NCI-H526 (cell line): ENCODE measurements around the gene CAMK4.
"Not testable (repeated sequence)": the region's sequence is repeated elsewhere in the genome, so short reads cannot be mapped to it uniquely, and the experiment has no call there.

Experiments
- DNase-seq, 2 experiments: peaks; one replicate each; lab custom pipeline; 2025; lab: John Stamatoyannopoulos, UW

CAMK4 gene

GRCh38 chr5:111256128-111256527 is 31.9 kb downstream of the CAMK4 start:
- no peak for DNase-seq

GRCh38 chr5:111257610-111258009 is 33.4 kb downstream of the CAMK4 start:
- not testable (repeated sequence) for DNase-seq

DNA sequence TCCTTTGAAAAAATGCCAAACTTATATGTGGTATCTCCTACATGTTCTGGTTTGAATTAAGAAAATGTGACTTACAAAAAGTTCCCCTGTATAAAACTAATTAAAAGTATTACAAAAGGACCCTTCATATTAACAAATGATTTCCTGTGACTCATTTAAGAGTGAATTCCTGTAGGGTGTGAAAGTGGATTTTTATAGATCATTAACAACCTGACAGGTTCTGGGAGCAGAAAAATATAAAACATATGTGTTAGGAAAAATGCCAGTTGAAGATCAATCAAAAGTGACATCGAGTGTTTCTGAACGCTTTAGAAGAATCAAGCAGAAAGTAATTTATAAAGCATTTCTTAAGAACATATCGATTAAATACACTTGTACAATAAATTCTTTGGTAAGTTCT is 35.5 kb downstream of the CAMK4 start:
- DNase-seq, result no peak

GRCh38 chr5:111261610-111262009 is 37.4 kb downstream of the CAMK4 start:
- DNase-seq, result no peak

DNA sequence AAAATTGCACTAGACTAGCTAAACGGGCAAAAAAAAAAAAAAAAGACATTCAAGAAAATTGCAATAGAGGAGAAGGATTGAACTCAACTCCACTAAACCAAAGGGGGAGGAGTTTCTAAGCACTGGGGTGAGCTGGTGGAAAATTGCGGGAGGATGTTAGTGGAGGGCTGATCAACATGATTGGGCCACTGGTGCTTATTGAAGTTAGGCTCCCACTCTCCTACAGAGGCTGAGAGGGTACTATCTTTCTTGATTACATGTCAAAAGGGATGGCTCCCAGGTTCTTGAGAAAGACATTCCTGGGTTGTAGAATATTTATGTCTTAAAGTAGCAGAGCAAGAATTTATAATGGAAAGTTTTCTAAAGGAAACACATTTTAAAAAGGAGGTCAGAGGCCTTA is 38.0 kb downstream of the CAMK4 start:
- DNase-seq, result no peak

GRCh38 chr5:111262815-111263214 is 38.6 kb downstream of the CAMK4 start:
- no peak for DNase-seq

DNA sequence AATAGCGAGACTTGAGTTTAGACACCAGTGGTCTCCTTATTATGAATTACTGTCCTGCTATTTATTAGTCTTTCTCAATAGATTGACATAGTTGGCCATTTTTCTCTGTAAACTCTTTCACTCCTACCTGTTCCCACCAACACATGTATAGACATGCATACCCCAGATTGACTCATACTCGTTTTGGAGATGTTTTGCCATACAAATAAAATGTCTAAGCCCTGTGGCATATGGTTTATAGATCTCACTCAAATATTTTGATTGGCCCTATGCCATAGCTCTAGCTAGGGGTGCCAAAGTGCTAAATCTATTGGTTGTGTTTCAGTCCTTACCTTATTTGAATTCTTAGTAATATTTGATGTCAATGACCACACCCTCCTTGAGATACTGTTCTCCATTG is 42.3 kb downstream of the CAMK4 start:
- DNase-seq, result no peak

- DNase-seq, result no peak
Measured at GRCh38 chr5:111268300-111268699, 44.1 kb downstream of the CAMK4 start.

DNA sequence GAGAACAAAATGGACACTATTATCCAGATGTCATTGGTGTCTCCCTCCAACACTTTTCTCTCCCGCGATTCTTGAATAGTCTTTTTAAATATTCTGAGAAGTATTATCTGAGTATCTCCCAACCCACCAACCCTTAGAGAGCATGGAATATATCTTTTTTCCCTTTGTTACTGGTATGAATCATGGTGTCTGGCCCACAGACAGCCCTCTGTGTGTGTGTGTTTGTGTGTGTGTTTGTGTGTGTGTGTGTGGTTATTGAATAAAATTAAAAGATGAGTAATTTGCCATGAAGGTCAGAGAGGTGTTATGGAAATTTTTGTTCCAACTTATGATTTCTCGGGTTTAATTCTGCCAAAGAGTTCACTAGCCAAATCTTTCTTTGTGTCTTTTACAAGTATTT is 47.7 kb downstream of the CAMK4 start:
- DNase-seq, result no peak

DNA sequence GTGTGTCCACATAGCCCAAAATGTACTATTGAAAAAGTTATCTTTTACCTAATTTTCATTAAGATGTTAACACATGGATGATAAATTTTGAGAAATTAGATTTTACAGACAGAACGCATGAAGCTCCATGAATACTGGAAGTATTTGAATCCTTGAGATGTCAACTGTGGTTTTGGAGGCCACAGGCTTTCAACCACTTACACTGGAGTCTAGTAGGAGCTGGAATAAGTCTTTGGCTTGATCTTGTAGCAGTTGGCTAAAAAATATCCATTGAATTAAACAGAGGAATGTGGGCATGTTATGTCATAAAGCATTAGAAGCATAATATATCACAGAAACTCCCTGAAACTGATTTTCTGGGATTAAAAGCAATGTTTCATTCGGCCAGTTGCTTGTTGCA is 52.9 kb downstream of the CAMK4 start:
- no peak for DNase-seq

DNA sequence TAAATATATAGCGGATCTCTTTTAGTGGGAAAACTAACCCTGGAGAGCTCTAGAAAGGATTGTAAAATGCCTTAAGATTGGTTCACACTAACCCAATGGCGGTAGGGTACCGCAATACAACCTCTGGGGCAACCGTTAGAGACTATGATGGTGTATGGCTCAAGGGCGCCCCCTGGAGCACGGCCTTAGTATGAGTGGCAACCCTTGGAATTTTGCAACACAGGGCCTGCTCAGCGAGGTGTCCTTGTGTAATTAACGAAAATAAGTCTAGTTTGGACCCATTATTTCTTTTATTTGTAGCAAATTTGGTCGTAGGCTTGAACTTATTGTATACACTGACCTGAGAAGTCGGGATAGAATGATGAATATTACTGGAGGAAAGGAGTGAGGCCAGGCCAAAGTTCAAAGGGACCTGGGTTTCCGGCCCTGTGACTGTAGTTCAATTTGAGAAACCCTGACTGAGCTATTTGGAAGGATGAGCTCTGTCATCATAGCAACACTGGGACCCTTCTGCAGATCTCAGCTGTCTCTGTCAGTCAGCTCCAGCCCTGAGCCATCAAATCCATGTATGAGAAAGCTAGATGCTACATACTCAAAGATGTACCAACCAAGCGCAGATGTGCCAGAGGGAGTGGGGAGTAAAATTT is 54.8 kb downstream of the CAMK4 start:
- peak; percentile 2 to 56 for DNase-seq

DNA sequence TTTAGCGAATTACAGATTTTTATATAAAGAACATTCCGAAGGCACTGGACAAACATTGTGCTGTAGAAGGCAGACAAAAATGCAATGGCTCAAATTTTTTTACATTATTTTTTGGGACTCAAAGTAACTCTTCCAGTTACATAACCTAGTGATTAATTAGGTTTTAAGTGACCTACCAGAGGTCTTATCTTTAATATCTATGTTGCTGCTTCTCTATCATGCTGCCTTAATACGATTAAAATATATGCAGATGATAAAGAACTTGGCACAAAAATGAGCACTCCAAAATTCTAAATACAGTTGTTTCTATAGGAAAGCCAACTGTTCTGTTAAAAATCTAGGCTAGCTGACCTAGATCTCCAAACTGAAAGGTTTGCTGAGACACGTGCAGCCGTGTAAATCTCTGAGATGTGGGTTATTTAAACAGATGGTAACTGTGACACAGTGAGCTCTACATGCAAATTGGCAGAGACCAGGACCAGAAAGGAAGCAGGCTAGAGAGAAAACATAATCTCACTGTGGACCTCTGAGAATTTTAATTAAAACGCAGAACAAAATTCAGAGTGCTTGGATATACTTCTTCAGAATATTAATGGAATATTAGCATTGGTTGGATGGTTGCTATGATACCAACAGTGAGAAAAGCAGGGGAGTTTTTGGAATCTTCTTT is 56.2 kb downstream of the CAMK4 start:
- peak in 1 of 2 experiments; percentile 28 for DNase-seq

GRCh38 chr5:111282798-111283197 is 58.6 kb downstream of the CAMK4 start:
- DNase-seq, result no peak

DNA sequence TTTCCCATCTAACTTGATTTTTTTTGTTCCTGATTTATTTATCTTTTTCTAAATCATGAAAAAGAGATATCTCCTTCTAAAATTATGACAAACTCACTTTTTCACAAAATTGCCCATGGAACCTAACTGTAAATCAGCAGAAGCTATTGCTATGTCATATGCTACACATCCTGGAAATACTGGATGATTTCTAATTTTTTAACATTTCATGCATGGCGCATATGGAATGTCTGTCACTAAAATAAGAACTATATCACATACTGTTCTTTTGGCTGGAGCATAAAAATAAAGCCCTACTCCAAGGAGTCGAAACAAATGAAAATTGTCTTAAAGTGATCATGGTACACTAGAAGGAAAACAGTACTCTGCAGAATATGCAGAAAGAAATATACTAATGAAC is 60.6 kb downstream of the CAMK4 start:
- no peak for DNase-seq

DNA sequence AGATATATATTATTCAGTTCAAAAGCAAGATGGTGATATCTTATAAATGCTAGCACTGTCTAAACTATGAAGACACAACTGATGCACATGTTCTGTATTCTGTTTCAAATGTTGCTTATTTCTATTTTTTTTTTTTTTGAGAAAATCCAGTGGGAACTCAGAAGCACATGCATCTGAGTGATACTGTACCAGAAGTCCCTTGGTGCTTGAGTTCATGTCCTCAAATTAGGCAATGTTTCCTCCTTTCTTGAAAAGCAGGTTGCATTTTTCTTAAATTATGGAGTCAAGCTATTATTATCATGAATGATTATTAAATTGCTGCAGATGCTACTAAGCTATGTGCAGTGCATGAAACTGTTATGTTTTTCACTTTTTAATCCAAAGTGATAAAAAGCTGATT is 70.4 kb downstream of the CAMK4 start:
- DNase-seq, result no peak

DNA sequence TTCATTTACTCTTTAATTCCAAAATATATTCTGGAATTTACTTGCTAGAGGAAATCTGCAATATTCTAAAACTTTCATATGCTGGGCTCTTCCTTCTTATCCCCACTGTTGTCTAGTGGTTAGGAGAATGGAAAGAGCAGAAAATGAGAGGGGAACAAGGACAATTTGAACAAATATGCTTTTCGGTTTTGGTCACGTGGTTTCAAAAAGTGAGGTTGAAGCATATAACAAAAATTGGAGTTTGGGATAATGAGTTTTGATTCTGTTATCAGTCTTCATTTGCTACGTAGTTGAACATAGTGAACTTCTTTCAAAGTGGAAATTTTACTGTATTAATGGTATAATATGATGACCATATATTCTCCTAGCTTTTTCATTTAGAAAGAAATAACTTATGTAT is 71.5 kb downstream of the CAMK4 start:
- no peak for DNase-seq

DNA sequence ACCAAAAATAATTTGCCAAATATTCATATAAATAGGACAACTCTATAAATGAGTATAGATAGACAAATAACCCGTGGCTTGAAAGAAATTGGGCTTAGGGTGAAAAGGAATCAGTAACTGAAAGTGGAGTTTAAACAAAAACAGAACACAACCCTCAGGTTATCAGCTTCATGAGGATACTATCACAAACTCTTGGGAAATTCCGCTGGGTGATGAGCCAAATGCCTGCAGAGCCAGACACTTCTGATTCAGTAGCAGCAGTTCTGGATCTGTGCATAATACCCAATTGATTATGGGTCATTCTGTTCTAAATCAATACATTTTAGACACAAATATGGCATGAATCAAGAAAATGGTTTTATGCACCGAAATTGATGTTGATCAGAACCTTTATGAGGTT is 72.4 kb downstream of the CAMK4 start:
- no peak for DNase-seq

GRCh38 chr5:111299067-111299481 is 74.9 kb downstream of the CAMK4 start:
- DNase-seq, result no peak

- DNase-seq, result no peak
Measured at GRCh38 chr5:111299831-111300432, 75.7 kb downstream of the CAMK4 start.

- DNase-seq, result no peak
Measured at GRCh38 chr5:111301264-111301663, 77.1 kb downstream of the CAMK4 start.

DNA sequence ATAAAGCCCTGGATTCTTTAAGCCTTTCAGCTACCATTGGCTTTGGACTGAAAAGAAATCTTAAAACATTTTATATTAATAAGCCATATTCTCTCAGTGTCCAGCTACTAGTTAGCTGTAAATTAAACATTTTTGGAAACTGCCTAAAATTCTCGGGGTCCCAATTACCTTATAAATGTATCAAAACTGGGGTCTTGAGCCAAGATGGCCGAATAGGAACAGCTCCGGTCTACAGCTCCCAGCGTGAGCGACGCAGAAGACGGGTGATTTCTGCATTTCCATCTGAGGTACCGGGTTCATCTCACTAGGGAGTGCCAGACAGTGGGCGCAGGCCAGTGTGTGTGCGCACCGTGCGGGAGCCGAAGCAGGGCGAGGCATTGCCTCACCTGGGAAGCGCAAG is 77.9 kb downstream of the CAMK4 start:
- not testable (repeated sequence) for DNase-seq

- no peak for DNase-seq
Measured at GRCh38 chr5:111308951-111309350, 84.8 kb downstream of the CAMK4 start.

DNA sequence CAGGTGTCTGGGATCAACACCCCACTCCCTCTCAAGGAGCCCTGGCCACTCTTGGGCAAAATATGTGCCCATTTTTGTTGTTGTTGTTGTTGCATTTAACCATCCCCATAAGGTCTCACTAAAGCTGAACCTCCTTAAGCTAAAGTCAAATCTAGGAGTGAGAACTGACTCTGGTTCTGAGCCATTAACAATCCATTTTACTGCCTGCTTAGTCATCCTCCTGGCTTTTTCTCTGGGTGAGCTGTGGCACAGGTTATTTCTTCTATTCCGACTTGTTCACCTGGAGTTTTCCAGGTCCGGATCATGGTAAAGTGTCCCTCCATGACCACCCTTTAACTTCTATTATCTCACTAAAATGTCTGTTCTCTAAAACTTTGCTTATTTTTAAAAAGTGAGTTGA is 85.2 kb downstream of the CAMK4 start:
- DNase-seq, result no peak
